Activated T-cell treated with anti-CD3 and anti-CD28 coated beads for 48 hours (primary cell): ENCODE data around the gene PEAK1.

Source experiments
- DNase-seq: peaks from one replicate; pipeline ENCODE4 v3.0.0-alpha.2; 2020; ENCODE audit warnings: low read depth

Gene PEAK1

GRCh38 chr15:77398927-77399326 lies 21.0 kb downstream of the PEAK1 start:
- no peak for DNase-seq

- DNase-seq = no peak
Observed at GRCh38 chr15:77396692-77397091, 23.2 kb downstream of the PEAK1 start.

- no peak for DNase-seq
Observed at GRCh38 chr15:77395013-77395774, 24.7 kb downstream of the PEAK1 start.

GRCh38 chr15:77393471-77393840 lies 26.4 kb downstream of the PEAK1 start:
- DNase-seq = no peak

GRCh38 chr15:77392762-77393470 lies 27.0 kb downstream of the PEAK1 start:
- no peak for DNase-seq

GRCh38 chr15:77391372-77391951 lies 28.4 kb downstream of the PEAK1 start:
- no peak for DNase-seq

GRCh38 chr15:77387365-77388105 lies 32.4 kb downstream of the PEAK1 start:
- DNase-seq = no peak

GRCh38 chr15:77386626-77387025 lies 33.3 kb downstream of the PEAK1 start:
- DNase-seq = no peak

- no peak for DNase-seq
Observed at GRCh38 chr15:77384589-77385359, 35.1 kb downstream of the PEAK1 start.

GRCh38 chr15:77384086-77384485 lies 35.8 kb downstream of the PEAK1 start:
- DNase-seq = no peak

GRCh38 chr15:77380033-77380432 lies 39.9 kb downstream of the PEAK1 start:
- DNase-seq = no peak

- no peak for DNase-seq
Observed at GRCh38 chr15:77376770-77377169, 43.1 kb downstream of the PEAK1 start.

GRCh38 chr15:77375133-77375532 lies 44.8 kb downstream of the PEAK1 start:
- DNase-seq = no peak

GRCh38 chr15:77373441-77373840 lies 46.5 kb downstream of the PEAK1 start:
- DNase-seq = no peak

- DNase-seq = no peak
Observed at GRCh38 chr15:77371850-77372563, 47.9 kb downstream of the PEAK1 start.

GRCh38 chr15:77370580-77370979 lies 49.3 kb downstream of the PEAK1 start:
- no peak for DNase-seq

- DNase-seq = no peak
Observed at GRCh38 chr15:77369168-77369567, 50.7 kb downstream of the PEAK1 start.

- DNase-seq = no peak
Observed at GRCh38 chr15:77367631-77368030, 52.3 kb downstream of the PEAK1 start.

GRCh38 chr15:77361456-77361855 lies 58.4 kb downstream of the PEAK1 start:
- DNase-seq = no peak

- no peak for DNase-seq
Observed at GRCh38 chr15:77358545-77359240, 61.2 kb downstream of the PEAK1 start.

- DNase-seq = no peak
Observed at GRCh38 chr15:77356305-77356704, 63.6 kb downstream of the PEAK1 start.
